Tibial nerve (tissue), 4 donors: Measurements from ENCODE around the gene TPD52L1. TPM values are rescaled to one million over a fixed set of nuclear protein-coding genes. Genes with fewer than 3 reads are reported as not detected.

Experiments used
- DNase-seq, 2 donors: peaks; one replicate each; pipeline ENCODE4 v3.0.0-alpha.2; 2019; ENCODE audit warnings: low spot score in 2 of 2
- H3K27ac ChIP-seq, 4 donors: fragments of 200-600 bp; sonication (generic) in 3 of 4; one replicate each; pipeline ENCODE4 v1.5.1; 2017 to 2019; ENCODE audit warnings: mild to moderate bottlenecking in 1 of 4
- H3K27me3 ChIP-seq, 2 donors: fragments of 200-600 bp; sonication (generic) in 1 of 2; one replicate each; pipeline versions ENCODE4 v1.5.1 to v1.6.0; 2017 to 2019
- H3K36me3 ChIP-seq, 3 donors: fragments of 200-600 bp; sonication (generic); one replicate each; pipeline ENCODE4 v1.5.1; 2018 to 2019
- H3K4me1 ChIP-seq, 4 donors: fragments of 200-600 bp; sonication (generic) in 3 of 4; one replicate each; pipeline ENCODE4 v1.5.1; 2017 to 2019
- H3K4me3 ChIP-seq, 4 donors: fragments of 200-600 bp; sonication (generic) in 3 of 4; one replicate each; pipeline ENCODE4 v1.5.1; 2017 to 2019; ENCODE audit warnings: mild to moderate bottlenecking in 1 of 4, moderate library complexity in 1 of 4
- H3K9me3 ChIP-seq, 4 donors: fragments of 200-600 bp; sonication (generic) in 3 of 4; one replicate each; pipeline ENCODE4 v1.5.1; 2017 to 2019
- CTCF ChIP-seq, 5 experiments: fragments of 200-600 bp in 3 of 5; fragments of 450-650 bp in 2 of 5; sonication (generic) in 3 of 5; IDR thresholded peaks; one replicate each; pipeline ENCODE4 v1.5.1; 2016 to 2019; ENCODE audit warnings: antibody characterized with exemption in 5 of 5, mild to moderate bottlenecking in 3 of 5, moderate library complexity in 2 of 5
- EP300 ChIP-seq, 2 donors: sonication (generic); formaldehyde crosslinking; IDR thresholded peaks; one replicate each; pipeline ENCODE4 v1.6.1; 2017; ENCODE audit warnings: antibody characterized with exemption in 2 of 2, mild to moderate bottlenecking in 1 of 2
- POLR2A ChIP-seq, 2 donors: fragments of 450-650 bp; IDR thresholded peaks; one replicate each; pipeline ENCODE4 v1.6.1; 2017; ENCODE audit warnings: antibody characterized with exemption in 2 of 2, mild to moderate bottlenecking in 2 of 2, moderate library complexity in 2 of 2
- WGBS, 2 donors: methylation state at CpG; one replicate each; pipeline ENCODE4 v1.1.5; 2018; 5-methylcytosine and 5-hydroxymethylcytosine counted together
- total RNA-seq, 4 donors: library from RNA; depleted of rRNA; stranded (reverse); fragments of >200 nt; gene quantifications; one replicate each; pipeline ENCODE4 v1.1.0, GENCODE V29; 2016

Gene TPD52L1
- total RNA-seq, 4 donors from 2014 or later: 28.8 to 55.0 (median 45.6) TPM

GRCh38 chr6:125300992-125301434 is 147.4 kb downstream of the TPD52L1 start:
- peak overlapping the region; percentile 53 to 82 (median 68) for H3K4me3 ChIP-seq
- no peak for DNase-seq
- H3K4me1 ChIP-seq: peaks cover 0 to 37% (median 8%) of the 10 kb centered on the region in 4 donors
- peak overlapping the region in 3 of 4 donors; percentile 79 to 89 (median 85) for H3K27ac ChIP-seq
- H3K9me3 ChIP-seq: peaks cover 0 to 5% (median 0%) of the 10 kb centered on the region in 4 donors
- TF ChIP-seq CTCF (IDR thresholded peaks at IDR 0.05): no peak
- TF ChIP-seq POLR2A (IDR thresholded peaks at IDR 0.05): no peak
- no peak for TF ChIP-seq EP300 (IDR thresholded peaks at IDR 0.05)
- no peaks in the 10 kb centered on the region for H3K27me3 ChIP-seq
- peaks cover 0 to 37% (median 0%) of the 10 kb centered on the region in 3 donors for H3K36me3 ChIP-seq
- WGBS, 2 donors: 3 to 5% methylated on average over 11 of the region's 11 CpGs

- H3K4me1 ChIP-seq: peaks cover 0 to 37% (median 8%) of the 10 kb centered on the region in 4 donors
- peak in 1 of 2 donors; percentile 35 for DNase-seq
- peaks cover 0 to 5% (median 0%) of the 10 kb centered on the region in 4 donors for H3K9me3 ChIP-seq
- H3K36me3 ChIP-seq: peaks cover 0 to 30% (median 0%) of the 10 kb centered on the region in 3 donors
- no peaks in the 10 kb centered on the region for H3K27me3 ChIP-seq
- H3K27ac ChIP-seq: peak within 1 kb of the TSS; percentile 69 to 89 (median 82)
- TF ChIP-seq EP300 (IDR thresholded peaks at IDR 0.05): peak in 1 of 2 donors; percentile 37
- TF ChIP-seq CTCF (IDR thresholded peaks at IDR 0.05): peak in 1 of 5 experiments; percentile 16
- peak in 1 of 2 donors; percentile 25 for TF ChIP-seq POLR2A (IDR thresholded peaks at IDR 0.05)
- peak within 1 kb of the TSS; percentile 53 to 82 (median 68) for H3K4me3 ChIP-seq
- 8 to 12% methylated on average over 22 to 37 of the region's 67 CpGs for WGBS, 2 donors
Measured at GRCh38 chr6:125301435-125302391, 148.1 kb downstream of the TPD52L1 start, which contains the start of gene HDDC2. Gene HDDC2 (minus strand): TSS chr6:125301967. CDS start chr6:125301932, 35 bp downstream.

GRCh38 chr6:125302840-125303511 is 149.4 kb downstream of the TPD52L1 start:
- Histone ChIP-seq H3K4me1 (peaks cover 0 to 31% (median 8%) of the 10 kb centered on the region in 4 donors), H3K27me3 (no peaks in the 10 kb centered on the region), H3K27ac (no peak overlapping the region), H3K4me3 (no peak overlapping the region), H3K9me3 (peaks cover 0 to 5% (median 0%) of the 10 kb centered on the region in 4 donors), H3K36me3 (peaks cover 0 to 17% (median 0%) of the 10 kb centered on the region in 3 donors)
- DNase-seq: no peak
- 77 to 78% methylated on average over 4 of the region's 4 CpGs for WGBS, 2 donors
- TF ChIP-seq EP300 (IDR thresholded peaks at IDR 0.05) (no peak), CTCF (IDR thresholded peaks at IDR 0.05) (no peak), POLR2A (IDR thresholded peaks at IDR 0.05) (no peak)

- H3K4me1 ChIP-seq: peaks cover 0 to 26% (median 8%) of the 10 kb centered on the region in 4 donors
- peaks cover 0 to 12% (median 0%) of the 10 kb centered on the region in 3 donors for H3K36me3 ChIP-seq
- DNase-seq: no peak
- no peak overlapping the region for H3K27ac ChIP-seq
- no peak overlapping the region for H3K4me3 ChIP-seq
- H3K9me3 ChIP-seq: peaks cover 0 to 5% (median 0%) of the 10 kb centered on the region in 4 donors
- TF ChIP-seq CTCF (IDR thresholded peaks at IDR 0.05): no peak
- no peak for TF ChIP-seq EP300 (IDR thresholded peaks at IDR 0.05)
- TF ChIP-seq POLR2A (IDR thresholded peaks at IDR 0.05): no peak
- WGBS, 2 donors: 85 to 88% methylated on average over 1 of the region's 1 CpG
- H3K27me3 ChIP-seq: no peaks in the 10 kb centered on the region
Measured at GRCh38 chr6:125303512-125303854, 149.9 kb downstream of the TPD52L1 start.
